Aorta (tissue), 5 donors: ENCODE data around the gene CDH12. TPM values are rescaled to one million over a fixed set of nuclear protein-coding genes. Genes with fewer than 3 reads are reported as not detected.
"Not testable (repeated sequence)": the region's sequence is repeated elsewhere in the genome, so short reads cannot be mapped to it uniquely, and the experiment has no call there.

Experiments used
- ATAC-seq: fragments of 200-7000 bp; cut with Tn5 transposase; one replicate; pipeline ENCODE4 v1.9.1; 2022; ENCODE audit warnings: moderate library complexity; ENCODE audit not compliant: low FRiP score
- DNase-seq, 2 donors: peaks; one replicate each; pipeline ENCODE4 v3.0.0-alpha.2; 2020
- H3K27ac ChIP-seq, 2 donors: one replicate each; pipeline ENCODE4 v1.5.1; 2013; ENCODE audit warnings: low read length in 2 of 2, mild to moderate bottlenecking in 2 of 2, moderate library complexity in 2 of 2, control low read depth in 1 of 2, inconsistent platforms in 1 of 2, low read depth in 1 of 2
- H3K27me3 ChIP-seq, 2 donors: one replicate each; pipeline ENCODE4 v1.6.1; 2013; ENCODE audit warnings: control low read depth in 1 of 2, low read length in 1 of 2, mild to moderate bottlenecking in 1 of 2, moderate library complexity in 1 of 2; ENCODE audit not compliant: insufficient read depth in 2 of 2, control insufficient read depth in 1 of 2
- H3K36me3 ChIP-seq, 2 donors: one replicate each; pipeline ENCODE4 v1.6.1; 2013; ENCODE audit warnings: control low read depth in 1 of 2, low read length in 1 of 2, mild to moderate bottlenecking in 1 of 2; ENCODE audit not compliant: insufficient read depth in 2 of 2, control insufficient read depth in 1 of 2
- H3K4me1 ChIP-seq, 2 donors: one replicate each; pipeline ENCODE4 v1.6.1; 2013; ENCODE audit warnings: low read length in 2 of 2, control low read depth in 1 of 2, mild to moderate bottlenecking in 1 of 2, moderate library complexity in 1 of 2; ENCODE audit not compliant: insufficient read depth in 2 of 2, control insufficient read depth in 1 of 2
- H3K4me3 ChIP-seq, 2 donors: one replicate each; pipeline ENCODE4 v1.5.1; 2013; ENCODE audit warnings: low read length in 2 of 2, control low read depth in 1 of 2, mild to moderate bottlenecking in 1 of 2
- H3K9me3 ChIP-seq: one replicate; pipeline ENCODE4 v1.6.1; 2013; ENCODE audit warnings: mild to moderate bottlenecking, low read length; ENCODE audit not compliant: control insufficient read depth
- WGBS, 2 donors: extraction: QIAGEN DNeasy Blood & Tissue Kit; methylation state at CpG; one replicate each; pipeline ENCODE4 v1.1.7; 2013; 5-methylcytosine and 5-hydroxymethylcytosine counted together
- intact Hi-C, 2 donors: fragments of 100-400 bp; cut with DNase I; formaldehyde crosslinking; loops; one replicate each; pipeline versions ENCODE4 v1.14.2 to v1.15.0; 2022
- long read RNA-seq, 2 donors: library from polyadenylated mRNA; unstranded; transcript quantifications; one replicate each; pipeline ENCODE4 v2.0.0, GENCODE V29; 2020 to 2021
- polyA plus RNA-seq, 2 donors: library from polyadenylated mRNA; stranded (reverse); fragments of 200-250 nt; gene quantifications; one replicate each; pipeline ENCODE4 v1.2.3, GENCODE V29; 2013
- total RNA-seq, 2 donors: library from RNA; stranded (reverse); fragmentation: NEBNext Ultra II Directional; extraction: Animal tissue kit (Norgen Biotek cat#: 25700); gene quantifications; one replicate each; pipeline ENCODE4 v1.2.1, GENCODE V29; 2021
- donor health status: healthy with polysubstance abuse.
- donor health status: Bipolar disorder and iron deficiency.
- donor health status: DM: no; HTN: no; CAD: no.
- donor health status: DM: no; HTN: no; CAD: no.
- donor health status: DM: yes; HTN: yes; CAD: no.

CDH12 gene
- not detected for total RNA-seq
- polyA plus RNA-seq = not detected
- long read RNA-seq, donor 1 = 0 reads
- long read RNA-seq, donor 2 = 0 reads

GRCh38 chr5:22852807-22853660 lies at the start of gene CDH12:
Gene CDH12, minus strand, starts transcription at chr5:22853344.
- Histone ChIP-seq H3K4me3 (no peak within 1 kb of the TSS), H3K36me3 (no peaks in the 10 kb centered on the region), H3K27ac (no peak within 1 kb of the TSS), H3K9me3 (no peaks in the 10 kb centered on the region), H3K27me3 (no peaks in the 10 kb centered on the region), H3K4me1 (no peaks in the 10 kb centered on the region)
- 1% methylated on average over 31 of the region's 31 CpGs for WGBS, 2 donors
- no peak for DNase-seq
- intact Hi-C loops = no loop called here
- ATAC-seq = no peak

- Histone ChIP-seq H3K4me1 (no peaks in the 10 kb centered on the region), H3K36me3 (no peaks in the 10 kb centered on the region), H3K27ac (no peak overlapping the region), H3K9me3 (no peaks in the 10 kb centered on the region), H3K27me3 (no peaks in the 10 kb centered on the region), H3K4me3 (no peak overlapping the region)
- intact Hi-C loops = no loop called here
- 74 to 75% methylated on average over 5 of the region's 5 CpGs for WGBS, 2 donors
- DNase-seq = no peak
- peak; percentile 7 for ATAC-seq
Observed at GRCh38 chr5:22901885-22902284, 48.7 kb upstream of the CDH12 start.

GRCh38 chr5:22900801-22901310 lies 47.7 kb upstream of the CDH12 start:
- Histone ChIP-seq H3K4me1 (no peaks in the 10 kb centered on the region), H3K4me3 (no peak overlapping the region), H3K36me3 (no peaks in the 10 kb centered on the region), H3K27ac (no peak overlapping the region), H3K9me3 (no peaks in the 10 kb centered on the region), H3K27me3 (no peaks in the 10 kb centered on the region)
- ATAC-seq (peak; percentile 41), DNase-seq (no peak)
- intact Hi-C loops = no loop called here
- WGBS, 2 donors = 91 to 94% methylated on average over 17 of the region's 17 CpGs

GRCh38 chr5:22899341-22899740 lies 46.2 kb upstream of the CDH12 start:
- ATAC-seq = no peak
- Histone ChIP-seq H3K36me3 (no peaks in the 10 kb centered on the region), H3K9me3 (no peaks in the 10 kb centered on the region), H3K4me3 (no peak overlapping the region), H3K27ac (no peak overlapping the region), H3K27me3 (no peaks in the 10 kb centered on the region), H3K4me1 (no peaks in the 10 kb centered on the region)
- intact Hi-C loops = no loop called here
- 88 to 89% methylated on average over 8 of the region's 8 CpGs for WGBS, 2 donors
- no peak for DNase-seq

- no peak overlapping the region for H3K4me3 ChIP-seq
- ATAC-seq = no peak
- no peak overlapping the region for H3K27ac ChIP-seq
- no peaks in the 10 kb centered on the region for H3K27me3 ChIP-seq
- H3K9me3 ChIP-seq = no peaks in the 10 kb centered on the region
- DNase-seq = no peak
- 46 to 51% methylated on average over 5 of the region's 5 CpGs for WGBS, 2 donors
- H3K36me3 ChIP-seq = no peaks in the 10 kb centered on the region
- intact Hi-C loops = no loop called here
- no peaks in the 10 kb centered on the region for H3K4me1 ChIP-seq
Observed at GRCh38 chr5:22896152-22896551, 43.0 kb upstream of the CDH12 start.

- WGBS, 2 donors = 50 to 53% methylated on average over 4 of the region's 4 CpGs
- Histone ChIP-seq H3K36me3 (no peaks in the 10 kb centered on the region), H3K4me1 (no peaks in the 10 kb centered on the region), H3K9me3 (no peaks in the 10 kb centered on the region), H3K27me3 (no peaks in the 10 kb centered on the region), H3K4me3 (no peak overlapping the region), H3K27ac (no peak overlapping the region)
- no peak for ATAC-seq
- DNase-seq = no peak
- intact Hi-C loops = no loop called here
Observed at GRCh38 chr5:22892441-22892840, 39.3 kb upstream of the CDH12 start.

GRCh38 chr5:22889720-22890119 lies 36.6 kb upstream of the CDH12 start:
- ATAC-seq = no peak
- Histone ChIP-seq H3K36me3 (no peaks in the 10 kb centered on the region), H3K27me3 (no peaks in the 10 kb centered on the region), H3K27ac (no peak overlapping the region), H3K4me3 (no peak overlapping the region), H3K4me1 (no peaks in the 10 kb centered on the region), H3K9me3 (no peaks in the 10 kb centered on the region)
- WGBS, 2 donors = 69 to 71% methylated on average over 2 of the region's 2 CpGs
- no peak for DNase-seq
- intact Hi-C loops = no loop called here

- no peaks in the 10 kb centered on the region for H3K36me3 ChIP-seq
- H3K4me1 ChIP-seq = no peaks in the 10 kb centered on the region
- intact Hi-C loops = no loop called here
- no peak overlapping the region for H3K27ac ChIP-seq
- H3K9me3 ChIP-seq = no peaks in the 10 kb centered on the region
- DNase-seq (no peak), ATAC-seq (no peak)
- no peak overlapping the region for H3K4me3 ChIP-seq
- H3K27me3 ChIP-seq = no peaks in the 10 kb centered on the region
- WGBS, 2 donors = 70 to 79% methylated on average over 3 of the region's 3 CpGs
Observed at GRCh38 chr5:22887566-22887965, 34.4 kb upstream of the CDH12 start.

GRCh38 chr5:22858911-22859310 lies 5.8 kb upstream of the CDH12 start:
- H3K27ac ChIP-seq, H3K36me3 ChIP-seq, H3K4me1 ChIP-seq, ATAC-seq, H3K9me3 ChIP-seq, H3K4me3 ChIP-seq, intact Hi-C loops, H3K27me3 ChIP-seq, DNase-seq: not testable (repeated sequence)
- WGBS, 2 donors = 83 to 84% methylated on average over 5 of the region's 5 CpGs
